T-helper 22 cell (primary cell): ENCODE results near the gene LMO4.
A peak's percentile ranks its signal among the peaks of the same experiment; 100 is the strongest.

Source experiments
- DNase-seq: peaks from one replicate; pipeline ENCODE4 v3.0.0-alpha.2; 2020; ENCODE audit warnings: low read depth

The LMO4 gene, protein sequence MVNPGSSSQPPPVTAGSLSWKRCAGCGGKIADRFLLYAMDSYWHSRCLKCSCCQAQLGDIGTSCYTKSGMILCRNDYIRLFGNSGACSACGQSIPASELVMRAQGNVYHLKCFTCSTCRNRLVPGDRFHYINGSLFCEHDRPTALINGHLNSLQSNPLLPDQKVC

DNA sequence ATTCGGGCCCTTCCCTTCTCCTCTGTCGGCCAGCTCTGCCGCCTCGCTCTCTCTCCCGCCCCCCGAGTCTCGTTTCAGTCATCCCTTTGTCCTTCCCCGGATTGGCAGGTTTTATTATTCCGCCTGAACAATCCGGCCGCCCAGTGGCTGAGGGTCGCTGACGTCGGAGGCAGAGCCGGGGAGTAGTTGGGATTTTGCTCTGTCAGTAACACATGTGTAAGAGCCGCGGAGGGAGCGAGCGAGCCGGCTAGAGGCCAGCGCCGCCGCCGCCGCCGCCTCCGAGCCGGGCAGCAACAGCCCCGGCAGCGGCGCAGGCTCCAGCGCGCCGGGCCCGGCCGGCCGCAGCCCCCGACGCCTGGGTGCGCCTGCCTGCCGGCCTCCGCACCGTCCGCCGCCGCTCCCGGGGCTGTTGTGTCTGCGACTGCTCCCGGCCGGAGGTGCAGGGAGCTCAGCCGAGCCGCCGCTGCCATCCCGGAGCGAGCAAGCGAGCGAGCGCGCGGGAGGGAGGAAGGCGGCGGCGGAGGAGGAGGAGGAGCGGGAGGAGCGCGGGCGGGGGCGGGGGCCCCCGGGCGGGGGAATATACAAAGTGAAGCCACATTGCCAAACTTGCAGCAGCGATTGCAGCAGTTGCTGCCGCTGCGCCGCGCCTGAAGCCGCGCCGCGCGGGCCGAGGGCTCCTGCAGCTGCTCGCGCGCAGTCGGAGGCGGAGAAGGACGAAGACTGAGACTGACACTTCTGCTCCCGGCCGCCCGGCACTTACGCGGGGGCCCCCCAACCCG lies at the start of gene LMO4:
LMO4 (plus strand) TSS at position 609 of the 779 bp plus-strand sequence. CDS start 3,136 bp downstream, outside the sequence.
- peak; percentile 75 for DNase-seq

DNA sequence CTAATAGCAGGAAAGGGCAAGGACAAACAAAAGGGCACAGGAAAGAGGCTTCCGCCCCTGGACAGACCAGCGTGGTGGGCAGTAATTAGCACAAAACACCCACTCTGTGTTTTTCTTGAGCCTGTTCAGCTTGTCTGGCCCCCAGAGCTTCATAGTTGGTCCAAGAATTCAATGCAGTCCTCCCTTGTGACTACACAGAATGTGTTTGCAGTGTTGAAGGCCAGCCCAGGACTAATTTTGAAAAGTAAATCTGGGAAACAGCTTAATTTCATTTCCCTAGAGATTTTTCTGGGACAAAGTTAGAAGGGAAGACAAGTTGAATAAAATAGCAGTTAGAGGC lies 49.2 kb upstream of the LMO4 start:
- no peak for DNase-seq

DNA sequence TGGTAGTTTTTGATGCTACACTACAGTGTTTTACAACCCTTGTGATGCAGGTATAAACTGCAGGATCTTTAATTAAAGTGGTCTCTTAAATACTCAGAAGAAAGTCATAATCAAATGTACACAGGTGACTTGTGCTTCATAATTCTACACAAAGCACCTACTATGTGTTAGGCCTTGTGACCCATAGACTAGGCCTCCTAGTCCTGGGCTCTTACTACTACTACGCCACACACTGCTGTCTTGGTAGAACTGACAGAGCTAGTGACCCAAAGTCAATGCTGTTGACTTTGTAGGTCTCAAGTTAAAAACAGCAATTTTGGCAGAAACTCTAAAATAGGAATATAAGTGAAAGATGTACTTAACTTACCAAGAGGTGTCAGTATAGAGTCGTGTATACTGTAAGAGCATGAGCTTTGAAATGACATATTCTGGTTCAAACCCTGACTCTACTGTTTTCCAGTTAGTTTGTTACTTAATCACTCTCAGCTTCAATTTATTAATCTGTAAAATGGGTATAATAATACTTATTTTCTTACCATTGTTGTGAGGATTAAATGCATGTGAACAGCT lies 48.6 kb upstream of the LMO4 start:
- no peak for DNase-seq

DNA sequence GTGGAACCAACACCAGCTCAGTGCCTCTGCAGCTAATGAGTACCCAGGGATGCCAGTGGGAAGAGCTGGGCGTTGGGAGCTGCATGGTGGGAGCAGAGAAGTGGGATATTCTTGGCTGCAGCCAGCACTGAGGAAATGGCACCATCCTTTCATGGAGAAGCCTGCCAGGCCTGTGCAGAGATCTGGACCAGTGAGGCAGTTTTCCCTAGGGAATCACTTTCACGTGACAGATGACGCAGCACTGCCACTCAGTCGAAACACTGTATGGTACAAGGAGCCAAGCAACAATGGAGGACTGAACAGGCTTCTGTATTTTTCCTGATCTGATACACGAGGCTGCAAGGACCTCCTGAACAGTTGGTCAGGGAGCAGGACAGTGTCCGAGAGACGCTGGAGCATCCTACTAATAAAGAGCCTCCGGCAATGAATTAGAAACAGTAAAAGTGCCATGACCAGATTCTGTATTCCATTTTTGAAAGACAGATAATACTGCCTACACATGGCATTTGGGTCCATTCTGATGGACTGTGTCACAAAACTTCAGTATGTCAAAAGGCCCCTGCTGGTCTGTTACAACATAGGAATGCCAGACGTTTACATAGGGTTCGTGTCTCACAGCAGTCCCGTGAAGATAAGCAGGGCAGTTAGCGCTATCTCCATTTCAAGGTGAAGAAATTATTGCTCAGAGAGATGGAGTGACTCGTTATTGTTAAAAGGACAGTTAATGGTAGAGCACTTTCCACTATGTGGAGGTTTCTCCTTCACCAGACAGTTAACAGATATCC lies 44.0 kb upstream of the LMO4 start:
- no peak for DNase-seq

DNA sequence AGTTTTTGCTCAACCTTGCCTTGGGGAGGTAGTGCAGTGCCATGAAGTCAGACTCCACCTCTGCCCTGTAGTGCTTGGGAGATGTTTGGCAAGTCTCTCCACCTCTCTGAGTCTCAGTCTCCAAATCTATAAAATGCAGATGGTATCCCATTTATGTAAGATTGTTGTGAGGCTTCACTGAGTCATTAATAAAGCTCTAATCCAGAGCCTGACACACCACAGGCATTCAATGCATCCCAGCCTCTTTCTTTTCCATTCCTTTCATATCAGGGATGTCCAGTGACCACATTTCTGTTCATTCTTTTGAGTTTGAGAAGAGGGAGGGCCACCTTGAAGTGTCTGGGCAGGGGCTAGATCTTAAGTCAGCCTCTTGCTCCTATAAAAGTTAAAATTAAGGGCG lies 37.6 kb upstream of the LMO4 start:
- DNase-seq, result no peak

DNA sequence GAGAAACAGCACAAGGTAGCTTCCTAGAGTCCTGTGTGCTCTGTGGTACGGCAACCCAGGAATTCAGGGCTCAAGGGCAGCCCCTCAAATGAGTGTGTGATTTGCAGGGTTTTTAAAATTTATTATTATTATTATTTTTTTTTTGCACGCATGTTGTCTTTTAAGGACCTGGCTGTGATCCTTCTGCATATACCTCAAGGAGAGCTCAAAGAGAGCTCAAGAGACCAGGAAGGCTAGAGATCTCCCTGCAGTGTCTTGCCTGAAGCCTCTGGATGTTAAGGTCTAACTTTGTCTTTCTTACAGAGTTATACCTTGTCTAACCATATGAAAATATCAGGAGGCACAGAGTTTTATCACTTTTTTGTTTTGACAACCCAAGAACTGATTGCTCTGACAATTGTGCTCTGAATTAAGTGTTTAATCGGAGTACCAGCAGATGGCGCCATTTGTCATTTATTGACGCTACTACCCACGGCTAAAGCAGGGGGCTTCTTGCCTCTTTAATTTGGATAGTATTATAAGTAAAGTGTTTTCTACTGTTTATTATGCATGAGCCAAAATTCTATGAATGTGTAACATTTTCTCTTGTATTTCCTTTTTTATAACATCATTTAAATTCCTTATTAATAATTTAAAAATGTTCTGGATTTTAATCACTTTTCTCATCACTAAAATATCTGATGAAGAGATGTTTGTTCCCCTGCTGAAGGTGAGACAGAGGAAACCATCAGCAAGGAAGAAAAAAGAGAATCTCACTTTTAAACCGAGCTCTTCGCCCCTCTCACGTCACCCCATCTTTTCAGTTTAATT lies 35.8 kb upstream of the LMO4 start:
- DNase-seq, result peak; percentile 8

DNA sequence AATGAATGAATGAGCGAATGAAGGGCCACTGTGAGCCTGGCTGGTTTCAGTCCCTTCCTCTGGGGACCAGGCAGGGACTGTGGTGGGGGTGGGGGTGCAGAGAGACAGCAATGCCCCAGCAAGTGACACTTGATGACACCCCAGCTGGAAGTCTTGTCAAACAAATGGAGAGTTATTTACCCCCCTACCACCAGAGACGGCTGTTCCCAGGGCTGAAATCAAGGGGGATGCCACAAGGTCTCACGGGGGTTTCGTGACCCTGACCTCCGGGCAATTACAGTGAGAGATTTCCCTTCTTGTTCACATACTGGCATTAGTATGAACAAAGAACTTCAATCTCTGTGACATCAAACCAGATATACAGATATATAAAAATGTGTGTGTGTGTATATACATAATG lies 34.0 kb upstream of the LMO4 start:
- no peak for DNase-seq

DNA sequence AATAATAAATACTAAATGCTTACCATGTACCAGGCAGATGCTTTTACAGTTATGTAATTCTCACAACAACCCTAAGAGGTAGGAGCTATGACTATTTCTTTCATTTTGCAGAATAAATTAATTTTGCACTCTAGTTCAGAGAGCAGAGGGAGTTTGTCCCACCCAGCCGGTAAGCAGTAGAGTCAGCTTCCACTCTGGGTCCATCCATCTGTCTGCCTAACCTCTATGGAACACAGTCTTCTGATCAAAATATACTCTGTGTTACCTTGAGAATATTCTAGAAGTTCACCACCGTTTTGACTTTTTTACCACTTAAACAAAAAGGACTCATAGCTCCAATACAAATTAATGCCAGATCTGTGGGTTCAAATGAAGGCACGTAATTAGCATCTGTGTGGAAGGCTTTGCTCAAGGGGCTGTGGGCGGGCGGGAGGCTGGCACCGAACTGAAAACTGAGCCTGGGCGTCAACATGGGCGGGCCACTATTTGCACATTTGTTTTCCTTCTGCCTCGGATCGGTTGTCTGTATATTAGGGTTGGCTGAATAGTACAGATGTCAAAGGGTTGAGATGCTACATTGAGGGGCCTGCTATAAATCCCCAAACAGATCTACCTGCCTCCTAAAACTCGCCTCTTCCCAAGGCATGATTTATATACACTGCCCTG lies 33.1 kb upstream of the LMO4 start:
- no peak for DNase-seq

DNA sequence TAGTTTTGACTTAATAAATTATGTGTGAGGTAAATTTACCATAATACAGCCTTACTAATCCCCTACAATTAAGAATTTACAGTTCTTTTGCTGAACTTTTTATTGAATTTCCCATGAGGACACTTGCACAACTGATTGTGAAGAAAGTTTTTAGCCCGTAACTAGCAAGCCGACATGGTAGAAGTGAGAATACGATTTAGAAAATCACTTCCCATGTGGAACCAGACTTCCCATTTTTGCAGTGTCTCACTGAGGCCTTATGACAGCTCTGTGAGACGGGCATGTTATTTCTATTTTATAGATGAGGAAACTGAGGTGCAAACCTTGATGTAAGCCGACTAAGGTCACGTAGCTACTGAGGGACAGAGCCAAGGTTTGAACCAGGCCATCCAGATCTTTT lies 32.5 kb upstream of the LMO4 start:
- DNase-seq, result no peak

DNA sequence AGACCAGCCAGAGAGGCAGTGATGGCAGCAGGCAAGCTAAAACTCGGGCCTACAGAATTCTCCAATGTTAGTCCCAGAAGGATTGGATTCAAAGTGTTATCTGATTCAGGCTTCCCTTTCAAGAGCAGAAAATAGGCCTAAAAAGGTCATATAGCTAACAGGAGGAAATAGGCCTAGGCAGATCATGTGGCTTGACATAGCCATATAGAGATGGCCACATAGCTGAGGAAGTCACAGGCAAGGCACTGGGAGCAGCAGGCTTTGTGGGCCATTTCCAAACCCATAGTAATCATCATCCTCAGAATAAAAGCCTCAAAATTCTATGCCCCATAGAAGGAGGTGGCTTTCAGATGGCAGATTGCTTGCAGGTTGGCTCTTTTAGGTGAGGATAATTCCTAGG lies 29.0 kb upstream of the LMO4 start:
- DNase-seq, result no peak

DNA sequence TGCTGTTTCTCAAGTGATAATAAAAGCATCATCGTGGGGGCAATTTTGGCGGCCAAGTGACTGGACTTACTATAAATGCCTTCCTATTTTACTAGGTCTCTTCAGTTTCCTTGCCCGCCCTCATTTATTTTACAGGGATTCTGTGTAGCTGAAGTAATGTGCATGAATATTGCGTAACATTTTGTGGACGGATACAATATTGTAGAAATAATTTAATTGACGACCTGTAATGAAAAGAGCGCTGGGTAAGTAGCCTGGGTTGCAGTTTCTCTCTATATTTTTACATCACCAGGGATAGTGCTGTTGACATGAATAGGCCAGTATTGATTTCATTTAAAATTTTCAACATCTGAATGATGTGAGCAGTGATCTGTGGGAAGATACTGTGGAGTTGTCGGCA lies 28.1 kb upstream of the LMO4 start:
- DNase-seq, result no peak

DNA sequence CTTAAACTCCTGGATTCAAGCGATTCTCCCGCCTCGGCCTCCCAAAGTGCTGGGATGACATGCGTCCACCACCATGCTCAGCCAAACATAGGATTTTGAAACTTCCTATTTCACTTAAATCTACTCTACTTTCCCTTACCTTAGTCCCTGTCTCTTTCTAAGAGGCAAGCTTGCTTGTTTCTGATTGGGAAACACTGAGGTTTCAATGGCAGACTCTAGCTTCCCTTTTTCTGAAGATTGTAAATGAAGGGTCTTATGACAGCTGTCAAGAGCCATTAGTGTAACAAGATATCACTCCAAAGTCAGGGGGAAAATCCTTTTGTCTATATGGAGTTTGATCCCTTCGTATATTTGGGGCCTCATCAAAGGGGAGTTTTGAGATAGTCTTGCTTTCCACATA lies 23.5 kb upstream of the LMO4 start:
- no peak for DNase-seq

DNA sequence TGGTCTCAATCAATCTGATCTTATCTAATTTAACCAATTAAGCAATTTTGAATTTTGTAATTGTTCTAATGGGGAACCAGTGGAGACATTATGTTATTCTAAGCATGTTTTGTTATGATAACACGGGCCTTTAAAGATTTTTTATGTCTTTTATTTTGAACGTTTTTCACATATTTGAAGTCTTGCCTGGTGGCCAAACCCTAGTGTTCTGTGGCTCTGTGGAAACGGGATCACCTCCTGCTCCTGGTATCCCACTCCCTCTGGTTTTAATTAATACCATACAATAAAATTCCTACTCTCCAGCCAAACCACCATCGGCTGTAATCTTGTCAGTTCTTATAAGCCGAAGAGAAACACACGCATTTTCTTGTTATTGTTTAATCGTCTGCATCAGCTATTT lies 22.9 kb upstream of the LMO4 start:
- no peak for DNase-seq

DNA sequence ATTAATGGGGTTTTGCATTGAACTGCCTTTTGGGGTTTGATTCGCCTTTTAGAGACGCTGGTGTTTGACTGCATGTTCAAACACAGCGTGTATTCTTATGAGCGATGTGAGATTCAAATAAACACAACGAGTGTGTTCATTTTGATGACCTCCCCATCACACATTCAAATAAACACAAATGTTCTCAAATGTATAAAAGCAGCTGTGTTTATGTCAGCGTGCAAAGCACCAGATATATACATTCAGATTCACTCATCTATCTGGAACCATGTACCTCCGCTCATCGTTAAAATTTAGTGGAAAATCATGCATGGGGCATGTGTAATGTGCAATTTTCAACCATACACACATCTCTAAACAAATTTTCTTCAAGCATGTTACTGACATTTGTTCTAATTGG lies 21.4 kb upstream of the LMO4 start:
- DNase-seq, result no peak

DNA sequence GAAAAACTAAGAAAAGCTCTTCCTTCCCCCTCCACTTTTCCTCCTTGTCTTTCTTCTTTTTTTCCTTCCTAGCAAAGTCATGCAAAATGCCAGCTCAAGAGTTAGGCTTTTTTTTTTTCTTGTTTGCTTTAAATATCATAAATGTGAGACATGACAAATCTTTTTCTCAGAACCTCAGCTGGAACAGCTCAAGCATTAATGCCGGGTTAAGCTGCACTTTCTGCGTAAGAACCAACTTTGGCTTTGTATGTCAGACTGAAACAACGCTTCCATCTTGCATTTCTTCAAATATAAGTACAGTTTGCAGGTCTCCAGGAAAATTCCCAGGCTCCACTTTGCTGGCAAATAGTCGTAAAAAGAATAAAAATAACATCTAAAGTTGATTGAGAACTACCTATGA lies 20.7 kb upstream of the LMO4 start:
- no peak for DNase-seq

DNA sequence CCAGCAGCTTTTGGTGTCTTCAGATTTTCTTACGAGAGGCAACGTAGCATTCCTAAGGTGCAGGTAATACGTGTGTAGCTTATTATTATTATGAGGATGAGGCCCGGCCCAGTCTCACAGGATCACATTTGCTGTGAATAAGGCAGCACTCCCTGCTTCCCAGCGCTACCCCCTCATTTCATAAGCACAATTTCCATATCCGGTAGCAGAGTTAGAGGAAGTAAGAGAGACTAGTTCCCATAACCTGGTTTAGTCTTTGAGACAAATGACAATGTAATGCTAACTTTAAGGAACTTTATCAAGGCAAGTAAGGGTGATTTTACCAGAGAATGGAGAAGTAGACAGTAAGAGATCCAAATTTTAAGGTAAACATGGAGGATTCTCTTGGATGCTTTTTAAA lies 14.6 kb upstream of the LMO4 start:
- no peak for DNase-seq

DNA sequence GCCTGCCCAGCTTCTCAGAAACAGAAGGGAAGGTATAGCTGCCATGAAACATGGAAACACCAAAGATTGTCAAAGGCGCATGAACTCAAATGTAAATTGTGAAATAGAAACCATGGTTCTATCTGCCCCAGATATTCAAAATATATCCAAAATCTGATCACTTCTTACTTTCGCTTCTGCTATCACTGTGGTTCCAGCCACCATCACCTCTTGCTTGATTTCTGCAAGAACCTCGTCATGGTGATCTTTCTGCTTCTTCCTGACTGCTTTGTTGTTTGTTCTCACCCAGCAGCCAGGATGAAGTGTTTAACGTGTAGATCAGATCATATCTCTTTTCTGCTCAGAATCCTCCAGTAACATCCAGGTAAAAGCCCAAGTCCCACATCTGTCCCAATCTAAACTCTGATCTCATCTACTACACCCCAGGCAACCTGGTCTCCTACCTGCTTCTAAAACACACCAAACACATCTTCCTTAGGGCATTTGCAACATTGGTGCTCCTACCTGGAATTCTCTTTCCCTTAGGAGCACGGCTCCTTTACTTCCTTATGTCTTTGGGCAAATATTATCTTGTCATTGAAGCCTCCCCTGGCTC lies 10.5 kb upstream of the LMO4 start:
- no peak for DNase-seq

DNA sequence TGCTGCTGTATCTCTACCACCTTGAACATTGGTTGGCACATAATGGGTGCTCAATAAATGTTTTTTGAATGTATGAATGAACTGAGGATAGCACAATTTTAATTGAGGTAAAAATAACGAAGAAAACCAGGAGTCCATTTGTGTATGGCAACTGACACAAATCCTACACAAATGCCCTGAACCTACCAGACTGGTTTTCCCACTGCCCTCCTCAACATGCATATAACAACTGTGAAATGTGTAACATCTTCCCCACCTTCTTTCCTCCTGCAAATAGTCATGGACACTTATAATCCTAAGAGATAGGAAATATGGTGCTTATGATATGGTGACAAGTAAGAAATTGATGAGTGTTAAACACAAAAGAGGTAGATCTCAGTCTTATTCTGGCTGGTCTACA lies 9.9 kb upstream of the LMO4 start:
- no peak for DNase-seq

DNA sequence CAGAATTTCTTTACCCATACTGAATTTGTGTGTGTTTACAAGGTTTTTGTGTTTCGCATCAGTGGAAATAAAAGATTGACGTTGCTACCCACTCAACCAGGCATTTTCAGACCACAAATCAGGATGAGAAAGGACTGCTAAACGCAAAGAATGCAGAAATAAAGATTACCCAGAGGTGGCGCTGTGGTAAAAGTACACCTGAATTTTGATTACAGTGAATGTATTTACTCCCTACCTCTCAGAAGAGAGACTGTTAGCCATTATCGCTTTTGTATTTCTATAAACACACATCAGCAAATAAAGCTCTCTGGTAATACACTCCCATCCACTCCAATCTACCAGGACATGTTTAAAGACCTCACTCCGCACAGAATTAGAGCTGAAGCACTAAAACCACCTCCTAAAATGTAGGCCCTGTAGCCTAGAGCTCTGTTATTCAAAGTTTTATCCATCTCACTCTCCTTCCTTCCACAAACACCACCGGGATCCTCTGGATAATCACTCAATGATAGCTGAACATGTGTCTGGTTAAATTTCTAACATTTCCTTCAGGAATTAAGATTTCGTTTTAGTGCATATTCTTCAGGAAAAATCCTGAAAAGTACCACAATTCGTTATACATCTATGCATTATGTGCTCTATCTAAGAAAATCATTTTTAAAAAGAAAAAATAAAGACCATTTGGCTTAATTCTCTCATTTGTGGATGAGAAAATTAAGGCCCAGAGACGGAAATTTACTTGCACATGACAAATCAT lies 2.5 kb upstream of the LMO4 start:
- no peak for DNase-seq
